HepG2 (cell line): Measurements from ENCODE around the gene PANK4. TPM values are rescaled to one million over a fixed set of nuclear protein-coding genes. Genes with fewer than 3 reads are reported as not detected.
A peak's percentile ranks its signal among the peaks of the same experiment; 100 is the strongest.

Experiments
- ATAC-seq: fragments of 200-7000 bp; cut with Tn5 transposase; 3 replicates; pipeline ENCODE4 v1.9.1; 2020; ENCODE audit warnings: mild to moderate bottlenecking, moderate library complexity
- BruUV-seq: library from RNA; stranded (reverse); fragments of 400-500 nt; replicated peaks from 2 replicates; lab custom pipeline; 2021; lab: Mats Ljungman, UMichigan
- CTCF ChIA-PET: fragments of 300-600 bp; formaldehyde crosslinking; extraction: SDS; loops from one replicate; lab custom pipeline; 2021; ENCODE audit warnings: low total read pairs, inconsistent platforms, low intra/inter-chr PET ratio; lab: Yijun Ruan, JAX
- POLR2A ChIA-PET: fragments of 350-600 bp; sonication (Branson Sonifier 250); formaldehyde crosslinking; loops from one replicate; lab custom pipeline; 2020; ENCODE audit warnings: antibody characterized with exemption, inconsistent platforms; lab: Yijun Ruan, JAX
- DNase-seq: peaks from one replicate; pipeline ENCODE4 v3.0.0-alpha.2; 2015; ENCODE audit warnings: low spot score
- FAIRE-seq: peaks from 3 replicates; lab custom pipeline; 2011; peaks lifted over from hg19 to GRCh38; lab: Jason Lieb, UNC
- H2AFZ ChIP-seq: one replicate; pipeline ENCODE4 v1.6.1; 2011; ENCODE audit warnings: low read length, inconsistent platforms
- H3K27ac ChIP-seq: fragments of 300-600 bp; 3 replicates; pipeline ENCODE4 v1.8.0; 2011; ENCODE audit warnings: mixed run types, mild to moderate bottlenecking, mixed read lengths, low read length, inconsistent platforms; ENCODE audit not compliant: insufficient read depth; ENCODE audit errors: extremely low read length
- H3K27me3 ChIP-seq, 2 experiments: fragments of 200-600 bp in 1 of 2; 2 replicates in 1 of 2; 3 replicates in 1 of 2; pipeline versions ENCODE4 v1.6.0 to v1.8.0; 2011; ENCODE audit warnings: low read length in 2 of 2, mild to moderate bottlenecking in 2 of 2, moderate library complexity in 2 of 2, inconsistent platforms in 1 of 2; ENCODE audit not compliant: insufficient read depth in 2 of 2, control insufficient read depth in 1 of 2
- H3K36me3 ChIP-seq, 2 experiments: fragments of 200-600 bp in 1 of 2; replicated peaks in 1 of 2; 2 replicates in 1 of 2; 3 replicates in 1 of 2; pipeline versions ENCODE4 v1.5.1 to v1.8.0; 2011; ENCODE audit warnings: low read length in 2 of 2, inconsistent platforms in 1 of 2; ENCODE audit not compliant: insufficient read depth in 2 of 2, control insufficient read depth in 1 of 2
- H3K4me1 ChIP-seq: 2 replicates; pipeline ENCODE4 v1.5.1; 2012; ENCODE audit warnings: low read length, inconsistent platforms; ENCODE audit not compliant: insufficient read depth
- H3K4me2 ChIP-seq: 2 replicates; pipeline ENCODE4 v1.6.0; 2011; ENCODE audit warnings: low read depth, low read length, inconsistent platforms
- H3K4me3 ChIP-seq, 3 experiments: fragments of 200-600 bp in 1 of 3; sonication (generic), shearing (Covaris generic) in 1 of 3; replicated peaks in 1 of 3; 2 replicates each; pipeline ENCODE4 v1.5.1; 2011 to 2016; ENCODE audit warnings: low read length in 3 of 3, inconsistent platforms in 2 of 3, low read depth in 2 of 3, mild to moderate bottlenecking in 2 of 3, control low read depth in 1 of 3, mixed read lengths in 1 of 3; ENCODE audit not compliant: insufficient read depth in 1 of 3
- H3K79me2 ChIP-seq: one replicate; pipeline ENCODE4 v1.6.1; 2011; ENCODE audit warnings: low read length, inconsistent platforms; ENCODE audit not compliant: insufficient read depth
- H3K9ac ChIP-seq: 2 replicates; pipeline ENCODE4 v1.6.0; 2011; ENCODE audit warnings: mild to moderate bottlenecking, low read depth, low read length, inconsistent platforms; ENCODE audit not compliant: insufficient read depth
- H3K9me3 ChIP-seq: 2 replicates; pipeline ENCODE4 v1.5.1; 2012; ENCODE audit warnings: mild to moderate bottlenecking, low read length
- H4K20me1 ChIP-seq: 2 replicates; pipeline ENCODE4 v1.6.0; 2011; ENCODE audit warnings: inconsistent platforms, mild to moderate bottlenecking, low read length, moderate library complexity; ENCODE audit not compliant: insufficient read depth
- FOSL2 ChIP-seq: sonication (generic); formaldehyde crosslinking; IDR thresholded peaks from 2 replicates; pipeline ENCODE4 v1.4.0; 2020; ENCODE audit warnings: missing genetic modification reagents
- GZF1 ChIP-seq: sonication (generic); formaldehyde crosslinking; IDR thresholded peaks from 2 replicates; pipeline ENCODE4 v1.5.1; 2020; ENCODE audit warnings: mild to moderate bottlenecking, missing genetic modification reagents
- HMG20B ChIP-seq: conservative IDR thresholded peaks from 2 replicates; pipeline ENCODE4 v1.6.1; 2016; ENCODE audit warnings: missing genetic modification reagents, missing compliant biosample characterization
- MYNN ChIP-seq: sonication (generic); formaldehyde crosslinking; IDR thresholded peaks from 2 replicates; pipeline ENCODE4 v1.4.0; 2020; ENCODE audit warnings: mild to moderate bottlenecking, low read depth, missing genetic modification reagents
- SAFB2 ChIP-seq: sonication (generic); formaldehyde crosslinking; IDR thresholded peaks from 2 replicates; pipeline ENCODE4 v1.5.1; 2020; ENCODE audit warnings: missing genetic modification reagents, low read depth, mild to moderate bottlenecking, borderline replicate concordance
- SMARCC2 ChIP-seq: fragments of 450-650 bp; IDR thresholded peaks from 2 replicates; pipeline ENCODE4 v1.6.1; 2017; ENCODE audit warnings: antibody characterized with exemption, mild to moderate bottlenecking
- SP140L ChIP-seq: sonication (generic); formaldehyde crosslinking; IDR thresholded peaks from 2 replicates; pipeline ENCODE4 v1.4.0; 2020; ENCODE audit warnings: missing genetic modification reagents, borderline replicate concordance
- STAG1 ChIP-seq: sonication (generic); formaldehyde crosslinking; IDR thresholded peaks from 2 replicates; pipeline ENCODE4 v1.4.0; 2020; ENCODE audit warnings: missing genetic modification reagents
- ZKSCAN8 ChIP-seq: IDR thresholded peaks from 2 replicates; pipeline ENCODE4 v1.6.1; 2016; ENCODE audit warnings: borderline replicate concordance, missing genetic modification reagents, missing compliant biosample characterization
- ZMYM3 ChIP-seq: sonication (generic); formaldehyde crosslinking; IDR thresholded peaks from 2 replicates; pipeline ENCODE4 v1.5.1; 2020; ENCODE audit warnings: mild to moderate bottlenecking, missing genetic modification reagents
- ZNF235 ChIP-seq: sonication (generic); formaldehyde crosslinking; IDR thresholded peaks from 2 replicates; pipeline ENCODE4 v1.8.1; 2023; ENCODE audit warnings: mild to moderate bottlenecking, missing genetic modification reagents, borderline replicate concordance
- ZNF331 ChIP-seq: sonication (generic); formaldehyde crosslinking; IDR thresholded peaks from 2 replicates; pipeline ENCODE4 v1.4.0; 2020; ENCODE audit warnings: missing genetic modification reagents
- ZNF496 ChIP-seq: sonication (generic); formaldehyde crosslinking; IDR thresholded peaks from 2 replicates; pipeline ENCODE4 v1.8.1; 2023; ENCODE audit warnings: mild to moderate bottlenecking, moderate library complexity, missing genetic modification reagents; ENCODE audit not compliant: insufficient replicate concordance
- ZNF501 ChIP-seq: sonication (generic); formaldehyde crosslinking; IDR thresholded peaks from 2 replicates; pipeline ENCODE4 v1.5.1; 2020; ENCODE audit warnings: mild to moderate bottlenecking, moderate library complexity, missing genetic modification reagents
- ZNF616 ChIP-seq: sonication (generic); formaldehyde crosslinking; IDR thresholded peaks from 2 replicates; pipeline ENCODE4 v1.5.0; 2020; ENCODE audit warnings: low read depth, mild to moderate bottlenecking, missing genetic modification reagents
- ZNF672 ChIP-seq: sonication (generic); formaldehyde crosslinking; IDR thresholded peaks from 2 replicates; pipeline ENCODE4 v1.8.1; 2022; ENCODE audit warnings: missing genetic modification reagents
- ZNF678 ChIP-seq: sonication (generic); formaldehyde crosslinking; IDR thresholded peaks from 2 replicates; pipeline ENCODE4 v1.4.0; 2020; ENCODE audit warnings: mild to moderate bottlenecking, missing genetic modification reagents
- ZNF781 ChIP-seq: sonication (generic); formaldehyde crosslinking; IDR thresholded peaks from 2 replicates; pipeline ENCODE4 v1.5.1; 2020; ENCODE audit warnings: borderline replicate concordance, mild to moderate bottlenecking, missing genetic modification reagents; ENCODE audit errors: not compliant biosample characterization
- WGBS: methylation state at CpG from one replicate; pipeline ENCODE4 v1.1.6; 2017; ENCODE audit warnings: low lambda C conversion rate; 5-methylcytosine and 5-hydroxymethylcytosine counted together
- in situ Hi-C: cut with HindIII; loops from 2 replicates; pipeline ENCODE4 v1.10.0; 2017; ENCODE audit warnings: low pct_unique_long_range_greater_than_20kb; ENCODE audit not compliant: extremely low pct_ligation_motif_present
- intact Hi-C: fragments of 100-400 bp; cut with micrococcal nuclease; formaldehyde crosslinking; loops from one replicate; pipeline ENCODE4 v1.10.0; 2022; ENCODE audit not compliant: unreplicated experiment
- polyA plus RNA-seq, 8 experiments: library from polyadenylated mRNA; depleted of rRNA in 3 of 8; stranded (reverse) in 7 of 8; unstranded in 1 of 8; fragments of >200 nt; fragmentation: Illumina TruSeq in 4 of 8; extraction: Trizol in 4 of 8; gene quantifications; 2 replicates each; pipeline versions ENCODE4 v1.2.1 to v1.2.3, GENCODE V29; 2011 to 2016; ENCODE audit warnings: low read depth in 4 of 8, missing spikeins in 1 of 8, mixed read lengths in 1 of 8; ENCODE audit not compliant: insufficient read depth in 1 of 8
- total RNA-seq, 5 experiments: library from RNA; depleted of rRNA; stranded (reverse); fragments of >200 nt; fragmentation: Illumina TruSeq; extraction: Trizol; gene quantifications; 2 replicates each; pipeline ENCODE4 v1.2.3, GENCODE V29; 2016; ENCODE audit warnings: low read depth in 1 of 5
- TF ChIP-seq, protein P1 (sequence below): sonication (generic); formaldehyde crosslinking; IDR thresholded peaks from 2 replicates; pipeline ENCODE4 v1.4.0; 2020; ENCODE audit warnings: missing genetic modification reagents
- TF ChIP-seq, protein P2 (sequence below): IDR thresholded peaks from 2 replicates; pipeline ENCODE4 v1.6.1; 2016; ENCODE audit warnings: mild to moderate bottlenecking, missing biosample characterization, missing genetic modification reagents
- TF ChIP-seq, protein P3 (sequence below): sonication (generic); formaldehyde crosslinking; conservative IDR thresholded peaks from 2 replicates; pipeline ENCODE4 v1.5.0; 2020; ENCODE audit warnings: missing genetic modification reagents

The PANK4 gene
- total and polyA plus RNA-seq, 2 of the 13 experiments (the other 11 are each of a cell fraction or from before 2014, with no cell fraction given): 17.4 to 19.3 TPM

DNA sequence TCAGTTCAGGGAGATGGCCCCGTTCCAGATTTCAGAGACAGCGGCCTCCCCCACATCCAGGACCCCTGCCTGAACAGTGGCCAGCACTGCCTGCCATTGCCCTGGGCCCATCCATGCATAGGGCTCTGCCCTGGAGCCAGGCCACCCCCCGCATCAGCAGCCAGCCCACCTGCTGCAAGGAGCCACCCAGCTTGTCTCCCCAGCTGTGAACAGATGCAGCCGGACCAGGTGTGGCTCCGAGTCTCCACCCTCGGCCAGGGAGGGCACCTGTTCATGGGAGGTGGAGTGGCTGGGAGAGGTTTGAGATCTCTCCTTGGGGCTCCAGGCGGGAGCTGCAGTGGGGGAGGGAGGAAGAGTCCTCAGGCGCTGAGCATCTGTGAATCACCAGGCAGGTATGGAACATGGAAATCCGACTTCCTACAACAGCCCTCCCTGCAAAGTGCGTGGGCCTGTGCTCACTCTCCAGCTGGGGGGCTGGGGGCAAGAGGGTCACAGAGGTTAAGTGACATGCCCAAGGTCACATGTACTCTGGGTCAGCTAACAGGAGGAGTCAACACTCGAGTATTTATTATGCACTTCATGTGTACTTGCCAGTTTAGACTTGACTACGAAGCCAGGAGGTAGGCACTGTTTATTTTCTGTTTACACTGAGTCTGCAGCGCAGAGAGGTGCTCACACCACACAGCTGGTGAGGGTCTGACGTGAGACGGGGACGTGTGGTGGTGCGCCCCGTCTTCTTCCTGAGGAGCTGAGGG lies 8.5 kb upstream of the PANK4 start (continued):
- TF ChIP-seq FOSL2 (CRISPR knock-in tag) (peak; percentile 47), STAG1 (CRISPR knock-in tag) (no peak), ZKSCAN8 (CRISPR knock-in tag) (peak; percentile 83)
- TF ChIP-seq, protein P1, sequence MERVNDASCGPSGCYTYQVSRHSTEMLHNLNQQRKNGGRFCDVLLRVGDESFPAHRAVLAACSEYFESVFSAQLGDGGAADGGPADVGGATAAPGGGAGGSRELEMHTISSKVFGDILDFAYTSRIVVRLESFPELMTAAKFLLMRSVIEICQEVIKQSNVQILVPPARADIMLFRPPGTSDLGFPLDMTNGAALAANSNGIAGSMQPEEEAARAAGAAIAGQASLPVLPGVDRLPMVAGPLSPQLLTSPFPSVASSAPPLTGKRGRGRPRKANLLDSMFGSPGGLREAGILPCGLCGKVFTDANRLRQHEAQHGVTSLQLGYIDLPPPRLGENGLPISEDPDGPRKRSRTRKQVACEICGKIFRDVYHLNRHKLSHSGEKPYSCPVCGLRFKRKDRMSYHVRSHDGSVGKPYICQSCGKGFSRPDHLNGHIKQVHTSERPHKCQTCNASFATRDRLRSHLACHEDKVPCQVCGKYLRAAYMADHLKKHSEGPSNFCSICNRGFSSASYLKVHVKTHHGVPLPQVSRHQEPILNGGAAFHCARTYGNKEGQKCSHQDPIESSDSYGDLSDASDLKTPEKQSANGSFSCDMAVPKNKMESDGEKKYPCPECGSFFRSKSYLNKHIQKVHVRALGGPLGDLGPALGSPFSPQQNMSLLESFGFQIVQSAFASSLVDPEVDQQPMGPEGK (CRISPR knock-in tag): peak; percentile 20; the same call in 1 of the 2 replicates

DNA sequence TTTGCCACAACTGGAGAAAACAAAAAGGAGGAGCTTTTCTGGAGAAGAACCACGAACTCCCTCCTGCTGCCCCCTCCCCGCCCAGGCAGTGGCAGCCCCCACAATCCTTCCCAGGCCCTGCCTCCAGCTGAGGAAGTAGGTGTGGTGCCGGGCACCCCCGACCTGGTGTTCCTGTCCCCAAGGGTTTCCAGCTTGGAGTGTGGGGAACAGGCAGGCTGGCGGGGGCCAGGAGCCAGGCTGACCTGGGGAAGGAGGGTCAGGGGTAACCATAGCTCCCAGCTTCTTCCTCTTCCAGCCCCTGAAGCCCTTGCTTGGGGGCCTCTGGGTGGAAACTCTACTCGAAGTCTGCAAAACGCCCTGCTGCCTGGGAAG lies 7.9 kb upstream of the PANK4 start:
- intact Hi-C loops (no loop called here), in situ Hi-C loops (no loop called here)
- no peaks in the 10 kb centered on the region for H3K79me2 ChIP-seq
- ATAC-seq: no peak
- no peak overlapping the region for H2AFZ ChIP-seq
- no peak overlapping the region for H3K9ac ChIP-seq
- no TSS peak for BruUV-seq
- H3K4me2 ChIP-seq: no peak overlapping the region
- no peak for FAIRE-seq
- H3K27me3 ChIP-seq: peaks cover 15 to 69% of the 10 kb centered on the region in 2 experiments
- no peak overlapping the region for H3K4me3 ChIP-seq
- 4% methylated on average over 2 of the region's 7 CpGs for WGBS
- no peak for DNase-seq
- POLR2A ChIA-PET: interaction anchor here (1.7 to 2.1 kb wide), 2 partner anchors 8 to 9 kb away, joined by 5 to 7 read pairs; partner anchors contain the start of gene PANK4
- no peaks in the 10 kb centered on the region for H4K20me1 ChIP-seq
- H3K9me3 ChIP-seq: no peaks in the 10 kb centered on the region
- CTCF ChIA-PET: no interaction called here
- no peaks in the 10 kb centered on the region for H3K36me3 ChIP-seq
- H3K4me1 ChIP-seq: peaks cover 9% of the 10 kb centered on the region; the same call in 1 of the 2 replicates
- no peak overlapping the region for H3K27ac ChIP-seq
- TF ChIP-seq, protein P2, sequence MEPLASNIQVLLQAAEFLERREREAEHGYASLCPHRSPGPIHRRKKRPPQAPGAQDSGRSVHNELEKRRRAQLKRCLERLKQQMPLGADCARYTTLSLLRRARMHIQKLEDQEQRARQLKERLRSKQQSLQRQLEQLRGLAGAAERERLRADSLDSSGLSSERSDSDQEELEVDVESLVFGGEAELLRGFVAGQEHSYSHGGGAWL (CRISPR knock-in tag): no peak
- TF ChIP-seq GZF1: no peak
- TF ChIP-seq ZNF781 (CRISPR knock-in tag): no peak
- no peak for TF ChIP-seq ZNF678 (CRISPR knock-in tag)
- TF ChIP-seq, protein P3, sequence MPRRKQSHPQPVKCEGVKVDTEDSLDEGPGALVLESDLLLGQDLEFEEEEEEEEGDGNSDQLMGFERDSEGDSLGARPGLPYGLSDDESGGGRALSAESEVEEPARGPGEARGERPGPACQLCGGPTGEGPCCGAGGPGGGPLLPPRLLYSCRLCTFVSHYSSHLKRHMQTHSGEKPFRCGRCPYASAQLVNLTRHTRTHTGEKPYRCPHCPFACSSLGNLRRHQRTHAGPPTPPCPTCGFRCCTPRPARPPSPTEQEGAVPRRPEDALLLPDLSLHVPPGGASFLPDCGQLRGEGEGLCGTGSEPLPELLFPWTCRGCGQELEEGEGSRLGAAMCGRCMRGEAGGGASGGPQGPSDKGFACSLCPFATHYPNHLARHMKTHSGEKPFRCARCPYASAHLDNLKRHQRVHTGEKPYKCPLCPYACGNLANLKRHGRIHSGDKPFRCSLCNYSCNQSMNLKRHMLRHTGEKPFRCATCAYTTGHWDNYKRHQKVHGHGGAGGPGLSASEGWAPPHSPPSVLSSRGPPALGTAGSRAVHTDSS: no peak
- no peak for TF ChIP-seq ZNF331 (CRISPR knock-in tag)
- no peak for TF ChIP-seq SP140L (CRISPR knock-in tag)
- TF ChIP-seq ZNF672 (CRISPR knock-in tag): no peak
- no peak for TF ChIP-seq ZNF235 (CRISPR knock-in tag)
- TF ChIP-seq ZNF501 (CRISPR knock-in tag): no peak
- no peak for TF ChIP-seq MYNN (CRISPR knock-in tag)
- no peak for TF ChIP-seq ZNF616 (CRISPR knock-in tag)
- no peak for TF ChIP-seq ZMYM3 (CRISPR knock-in tag)
- no peak for TF ChIP-seq HMG20B (CRISPR knock-in tag)
- TF ChIP-seq ZNF496 (CRISPR knock-in tag): no peak
- TF ChIP-seq SAFB2: no peak
- no peak for TF ChIP-seq SMARCC2
